Measurements from ENCODE around the gene API5. TPM values are rescaled to one million over a fixed set of nuclear protein-coding genes. Genes with fewer than 3 reads are reported as not detected.

Gene API5
- total RNA-seq, 1 donor from 2014 or later = 83.7 TPM

GRCh38 chr11:43278193-43278956 lies 33.4 kb upstream of the API5 start:
- DNase-seq (ENCODE audit: low spot score in 2 of 2, unreplicated experiment in 2 of 2) = no peak
- Mint-ChIP-seq H3K36me3 (no peaks in the 10 kb centered on the region), H3K4me3 (no peak overlapping the region)

GRCh38 chr11:43282607-43283440 lies 29.0 kb upstream of the API5 start:
- no peak overlapping the region for H3K27ac Mint-ChIP-seq
- peaks cover 14% of the 10 kb centered on the region for H3K27me3 Mint-ChIP-seq (ENCODE audit: low read depth)
- no peak overlapping the region for H3K4me3 Mint-ChIP-seq
- H3K9me3 Mint-ChIP-seq = no peaks in the 10 kb centered on the region
- peak; percentile 84 for TF ChIP-seq CTCF (IDR thresholded peaks at IDR 0.05; ENCODE audit: unreplicated experiment)
- peak in 1 of 2 experiments; percentile 64 for DNase-seq (ENCODE audit: low spot score in 2 of 2, unreplicated experiment in 2 of 2)
- no peaks in the 10 kb centered on the region for H3K4me1 Mint-ChIP-seq
- H3K36me3 Mint-ChIP-seq = no peaks in the 10 kb centered on the region

More at GRCh38 chr11:43278193-43278956, 33.4 kb upstream of the API5 start:
- peak; percentile 23 for TF ChIP-seq CTCF (IDR thresholded peaks at IDR 0.05; ENCODE audit: unreplicated experiment)
- no peaks in the 10 kb centered on the region for H3K4me1 Mint-ChIP-seq
- H3K27ac Mint-ChIP-seq = no peak overlapping the region
- H3K27me3 Mint-ChIP-seq (ENCODE audit: low read depth) = peaks cover 11% of the 10 kb centered on the region
- H3K9me3 Mint-ChIP-seq = peaks cover 8% of the 10 kb centered on the region

GRCh38 chr11:43285826-43286225 lies 26.0 kb upstream of the API5 start:
- H3K27me3 Mint-ChIP-seq (ENCODE audit: low read depth) = peaks cover 10% of the 10 kb centered on the region
- no peak overlapping the region for H3K4me3 Mint-ChIP-seq
- no peak overlapping the region for H3K27ac Mint-ChIP-seq
- DNase-seq (ENCODE audit: low spot score in 2 of 2, unreplicated experiment in 2 of 2) = no peak
- no peaks in the 10 kb centered on the region for H3K36me3 Mint-ChIP-seq
- H3K4me1 Mint-ChIP-seq = no peaks in the 10 kb centered on the region
- H3K9me3 Mint-ChIP-seq = no peaks in the 10 kb centered on the region
- TF ChIP-seq CTCF (IDR thresholded peaks at IDR 0.05; ENCODE audit: unreplicated experiment) = no peak

- no peak overlapping the region for H3K27ac Mint-ChIP-seq
- H3K36me3 Mint-ChIP-seq = no peaks in the 10 kb centered on the region
- peaks cover 9% of the 10 kb centered on the region for H3K9me3 Mint-ChIP-seq
- no peak overlapping the region for H3K4me3 Mint-ChIP-seq
- no peak for DNase-seq (ENCODE audit: low spot score in 2 of 2, unreplicated experiment in 2 of 2)
- no peaks in the 10 kb centered on the region for H3K4me1 Mint-ChIP-seq
- peaks cover 2% of the 10 kb centered on the region for H3K27me3 Mint-ChIP-seq (ENCODE audit: low read depth)
- no peak for TF ChIP-seq CTCF (IDR thresholded peaks at IDR 0.05; ENCODE audit: unreplicated experiment)
Observed at GRCh38 chr11:43289368-43289767, 22.4 kb upstream of the API5 start.

- no peak for DNase-seq (ENCODE audit: low spot score in 2 of 2, unreplicated experiment in 2 of 2)
- TF ChIP-seq CTCF (IDR thresholded peaks at IDR 0.05; ENCODE audit: unreplicated experiment) = no peak
- peaks cover 30% of the 10 kb centered on the region for H3K9me3 Mint-ChIP-seq
- H3K27me3 Mint-ChIP-seq (ENCODE audit: low read depth) = peaks cover 9% of the 10 kb centered on the region
- H3K36me3 Mint-ChIP-seq = no peaks in the 10 kb centered on the region
- no peak overlapping the region for H3K27ac Mint-ChIP-seq
- H3K4me3 Mint-ChIP-seq = no peak overlapping the region
- no peaks in the 10 kb centered on the region for H3K4me1 Mint-ChIP-seq
Observed at GRCh38 chr11:43298397-43298796, 13.4 kb upstream of the API5 start.
